HK-2 (cell line): ENCODE data around the gene AASDHPPT.
A peak's percentile ranks its signal among the peaks of the same experiment; 100 is the strongest.
"Not testable (repeated sequence)": the region's sequence is repeated elsewhere in the genome, so short reads cannot be mapped to it uniquely, and the experiment has no call there.

Experiments used
- DNase-seq: peaks from one replicate; pipeline ENCODE4 v3.0.0-alpha.2; 2018; ENCODE audit not compliant: unreplicated experiment

AASDHPPT gene

GRCh38 chr11:106077609-106078455, at the start of gene AASDHPPT:
Gene AASDHPPT (plus strand): TSS chr11:106077662. CDS start chr11:106077711, 49 bp downstream.
- DNase-seq = peak; percentile 7

- no peak for DNase-seq
These were observed 46.9 kb upstream of the AASDHPPT start for GRCh38 chr11:106030609-106031008.

- DNase-seq = no peak
These were observed 46.2 kb upstream of the AASDHPPT start for GRCh38 chr11:106031202-106031810.

GRCh38 chr11:106031936-106032335, 45.5 kb upstream of the AASDHPPT start:
- no peak for DNase-seq

- no peak for DNase-seq
These were observed 44.6 kb upstream of the AASDHPPT start for GRCh38 chr11:106032861-106033260.

GRCh38 chr11:106043540-106043939, 33.9 kb upstream of the AASDHPPT start:
- DNase-seq = no peak

GRCh38 chr11:106047631-106048030, 29.8 kb upstream of the AASDHPPT start:
- no peak for DNase-seq

- no peak for DNase-seq
These were observed 27.6 kb upstream of the AASDHPPT start for GRCh38 chr11:106049727-106050476.

GRCh38 chr11:106051103-106051502, 26.4 kb upstream of the AASDHPPT start:
- DNase-seq = no peak

GRCh38 chr11:106058377-106058776, 19.1 kb upstream of the AASDHPPT start:
- DNase-seq = not testable (repeated sequence)

GRCh38 chr11:106059617-106060016, 17.8 kb upstream of the AASDHPPT start:
- no peak for DNase-seq

GRCh38 chr11:106061249-106061784, 16.1 kb upstream of the AASDHPPT start:
- no peak for DNase-seq

GRCh38 chr11:106061954-106062949, 15.2 kb upstream of the AASDHPPT start:
- no peak for DNase-seq

- no peak for DNase-seq
These were observed 14.5 kb upstream of the AASDHPPT start for GRCh38 chr11:106063009-106063408.

GRCh38 chr11:106070606-106071005, 6.9 kb upstream of the AASDHPPT start:
- no peak for DNase-seq

- no peak for DNase-seq
These were observed 4.7 kb upstream of the AASDHPPT start for GRCh38 chr11:106072804-106073203.

- peak; percentile 2 for DNase-seq
These were observed 1.1 kb upstream of the AASDHPPT start for GRCh38 chr11:106076171-106076918.

GRCh38 chr11:106076919-106077608, 398 bp upstream of the AASDHPPT start, which contains the start of gene KBTBD3:
Gene KBTBD3 (minus strand): TSS chr11:106077347. CDS start chr11:106059097, 18,250 bp downstream.
- DNase-seq = peak; percentile 96

GRCh38 chr11:106082096-106082495, 4.6 kb downstream of the AASDHPPT start:
- DNase-seq = no peak
